ENCODE data around the gene TNFAIP8. TPM values are rescaled to one million over a fixed set of nuclear protein-coding genes. Genes with fewer than 3 reads are reported as not detected.

Gene TNFAIP8
- total RNA-seq, 3 donors from 2014 or later (not counting 1 experiment from before 2014, with no cell fraction given) = 47.6 to 87.5 (median 76.3) TPM

DNA sequence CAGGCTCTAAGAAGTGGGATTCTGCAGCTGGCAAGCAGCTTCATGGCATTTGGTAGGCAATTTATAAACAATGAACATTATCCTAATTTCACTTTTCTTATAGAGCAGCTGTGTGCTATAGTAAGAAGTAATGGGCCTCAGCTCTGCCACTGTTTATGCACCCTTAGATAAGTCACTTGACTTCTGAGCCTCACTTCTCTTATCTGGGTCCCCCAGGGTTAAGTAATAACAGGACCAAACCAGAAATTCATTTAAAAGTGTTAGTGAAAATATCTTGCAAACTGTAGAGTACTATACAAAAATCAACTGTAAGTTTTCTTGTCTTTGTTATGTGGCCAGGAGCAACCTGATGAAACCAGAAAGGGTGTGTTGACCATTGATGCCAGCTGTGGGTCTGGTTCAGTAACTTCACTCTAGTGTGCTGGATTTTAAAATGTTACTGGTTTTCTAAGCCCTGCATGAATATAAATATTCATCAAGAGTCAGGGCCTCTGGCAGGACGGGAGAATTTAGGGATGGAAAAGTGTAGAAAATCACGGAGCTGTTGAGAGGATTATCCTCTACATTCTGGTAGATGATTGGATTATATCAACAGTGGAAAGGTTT lies 24.2 kb downstream of the TNFAIP8 start:
- ATAC-seq = no peak
- WGBS (ENCODE audit: insufficient coverage) = no CpG with 5 or more reads among the region's 2 CpGs
- Histone ChIP-seq H3K9me3 (ENCODE audit: control insufficient read depth, insufficient read depth, low read length) (no peaks in the 10 kb centered on the region), H3K4me3 (ENCODE audit: low read length) (no peak overlapping the region), H3K27me3 (ENCODE audit: control insufficient read depth, insufficient read depth, low read length) (no peaks in the 10 kb centered on the region), H3K27ac (ENCODE audit: low read length) (no peak overlapping the region), H3K4me1 (ENCODE audit: control insufficient read depth, insufficient read depth, low read length) (peaks cover 12% of the 10 kb centered on the region), H3K36me3 (ENCODE audit: control insufficient read depth, insufficient read depth, low read length) (peaks cover 3% of the 10 kb centered on the region)
- Mint-ChIP-seq H3K9me3 (no peaks in the 10 kb centered on the region), H3K4me3 (no peak overlapping the region), H3K4me1 (peaks cover 48 to 70% of the 10 kb centered on the region in 2 donors), H3K27me3 (ENCODE audit: low read depth in 2 of 2) (no peaks in the 10 kb centered on the region), H3K36me3 (no peaks in the 10 kb centered on the region), H3K27ac (peak overlapping the region; percentile 23 to 51)
- no peak for TF ChIP-seq CTCF (IDR thresholded peaks at IDR 0.05)
- DNase-seq = no peak
- intact Hi-C loops (cut with micrococcal nuclease) = no loop called here

DNA sequence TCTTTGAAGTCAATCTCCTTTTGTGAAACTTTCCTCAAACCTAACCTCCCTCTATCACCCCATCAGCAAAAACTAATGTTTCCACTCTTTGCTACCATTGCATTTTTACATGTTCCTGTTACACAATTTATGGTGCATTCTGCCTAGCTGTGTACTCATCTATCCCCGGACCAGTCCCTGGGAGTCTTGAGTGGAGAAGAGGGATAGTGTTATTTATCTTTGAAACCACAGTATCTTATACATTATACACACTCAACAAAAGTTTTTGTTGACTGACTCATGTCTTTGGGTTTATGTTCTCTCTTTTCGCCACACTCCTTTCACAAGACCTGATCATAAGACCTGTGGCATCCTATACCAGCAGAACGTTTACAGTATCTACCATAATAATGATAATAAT lies 26.4 kb downstream of the TNFAIP8 start:
- no CpG with 5 or more reads among the region's 3 CpGs for WGBS (ENCODE audit: insufficient coverage)
- no peaks in the 10 kb centered on the region for H3K9me3 ChIP-seq (ENCODE audit: control insufficient read depth, insufficient read depth, low read length)

GRCh38 chr5:119383008-119383407 lies 27.2 kb downstream of the TNFAIP8 start:
- H3K4me3 ChIP-seq (ENCODE audit: low read length) = no peak overlapping the region
- DNase-seq = no peak
- H3K27me3 ChIP-seq (ENCODE audit: control insufficient read depth, insufficient read depth, low read length) = no peaks in the 10 kb centered on the region
- intact Hi-C loops (cut with micrococcal nuclease) = no loop called here
- peaks cover 3% of the 10 kb centered on the region for H3K36me3 ChIP-seq (ENCODE audit: control insufficient read depth, insufficient read depth, low read length)
- peaks cover 12% of the 10 kb centered on the region for H3K4me1 ChIP-seq (ENCODE audit: control insufficient read depth, insufficient read depth, low read length)
- no peak for ATAC-seq
- WGBS (ENCODE audit: insufficient coverage) = 100% methylated on average over 1 of the region's 1 CpG
- Mint-ChIP-seq H3K36me3 (no peaks in the 10 kb centered on the region), H3K9me3 (no peaks in the 10 kb centered on the region), H3K27ac (peak overlapping the region; percentile 66 to 72), H3K27me3 (ENCODE audit: low read depth in 2 of 2) (no peaks in the 10 kb centered on the region), H3K4me1 (peaks cover 67 to 78% of the 10 kb centered on the region in 2 donors), H3K4me3 (no peak overlapping the region)
- H3K9me3 ChIP-seq (ENCODE audit: control insufficient read depth, insufficient read depth, low read length) = no peaks in the 10 kb centered on the region
- no peak overlapping the region for H3K27ac ChIP-seq (ENCODE audit: low read length)
- no peak for TF ChIP-seq CTCF (IDR thresholded peaks at IDR 0.05)

More for the DNA sequence above, 26.4 kb downstream of the TNFAIP8 start:
- no peak for DNase-seq
- Histone ChIP-seq H3K27ac (ENCODE audit: low read length) (no peak overlapping the region), H3K4me3 (ENCODE audit: low read length) (no peak overlapping the region), H3K4me1 (ENCODE audit: control insufficient read depth, insufficient read depth, low read length) (peaks cover 12% of the 10 kb centered on the region), H3K27me3 (ENCODE audit: control insufficient read depth, insufficient read depth, low read length) (no peaks in the 10 kb centered on the region), H3K36me3 (ENCODE audit: control insufficient read depth, insufficient read depth, low read length) (peaks cover 3% of the 10 kb centered on the region)
- TF ChIP-seq CTCF (IDR thresholded peaks at IDR 0.05) = no peak
- Mint-ChIP-seq H3K36me3 (no peaks in the 10 kb centered on the region), H3K4me1 (peaks cover 69 to 82% of the 10 kb centered on the region in 2 donors), H3K27ac (no peak overlapping the region), H3K4me3 (no peak overlapping the region), H3K9me3 (no peaks in the 10 kb centered on the region), H3K27me3 (ENCODE audit: low read depth in 2 of 2) (no peaks in the 10 kb centered on the region)
- ATAC-seq = no peak
- intact Hi-C loops (cut with micrococcal nuclease) = no loop called here

GRCh38 chr5:119385136-119385535 lies 29.3 kb downstream of the TNFAIP8 start:
- no peaks in the 10 kb centered on the region for H3K9me3 ChIP-seq (ENCODE audit: control insufficient read depth, insufficient read depth, low read length)
- 66% methylated on average over 3 of the region's 3 CpGs for WGBS (ENCODE audit: insufficient coverage)
- no peak for TF ChIP-seq CTCF (IDR thresholded peaks at IDR 0.05)
- DNase-seq (no peak), ATAC-seq (no peak)
- Mint-ChIP-seq H3K4me3 (no peak overlapping the region), H3K27ac (peak overlapping the region; percentile 66 to 71), H3K4me1 (peaks cover 75 to 77% of the 10 kb centered on the region in 2 donors), H3K27me3 (ENCODE audit: low read depth in 2 of 2) (no peaks in the 10 kb centered on the region), H3K9me3 (no peaks in the 10 kb centered on the region), H3K36me3 (no peaks in the 10 kb centered on the region)
- H3K4me3 ChIP-seq (ENCODE audit: low read length) = no peak overlapping the region
- no peak overlapping the region for H3K27ac ChIP-seq (ENCODE audit: low read length)
- peaks cover 18% of the 10 kb centered on the region for H3K4me1 ChIP-seq (ENCODE audit: control insufficient read depth, insufficient read depth, low read length)
- intact Hi-C loops (cut with micrococcal nuclease) = no loop called here
- no peaks in the 10 kb centered on the region for H3K27me3 ChIP-seq (ENCODE audit: control insufficient read depth, insufficient read depth, low read length)
- H3K36me3 ChIP-seq (ENCODE audit: control insufficient read depth, insufficient read depth, low read length) = peaks cover 3% of the 10 kb centered on the region

Measured in natural killer cell (primary cell).